HCT116 (cell line): ENCODE data around the gene ARF1. TPM values are rescaled to one million over a fixed set of nuclear protein-coding genes. Genes with fewer than 3 reads are reported as not detected.
"Not testable (repeated sequence)": the region's sequence is repeated elsewhere in the genome, so short reads cannot be mapped to it uniquely, and the experiment has no call there.

ENCODE experiments used
- ATAC-seq: fragments of 200-7000 bp; cut with Tn5 transposase; 2 replicates; pipeline ENCODE4 v1.9.1; 2020; ENCODE audit warnings: mild to moderate bottlenecking, moderate library complexity
- BruUV-seq: library from RNA; stranded (reverse); fragments of 400-500 nt; replicated peaks from 2 replicates; lab custom pipeline; 2021; lab: Mats Ljungman, UMichigan
- CTCF ChIA-PET: fragments of 300-600 bp; sonication (Branson Sonifier 250); formaldehyde crosslinking; loops from one replicate; lab custom pipeline; 2021; ENCODE audit warnings: antibody characterized with exemption; lab: Charles Lee
- POLR2A ChIA-PET: fragments of 300-600, 350-600 bp; sonication (Branson Sonifier 250); formaldehyde crosslinking; loops from one replicate; lab custom pipeline; 2021; ENCODE audit warnings: antibody characterized with exemption; lab: Charles Lee
- RAD21 ChIA-PET, 2 experiments: fragments of 300-600 bp; sonication (Branson Sonifier 250); formaldehyde crosslinking; loops; one replicate each; lab custom pipeline; 2023; ENCODE audit warnings: low total read pairs in 2 of 2; ENCODE audit not compliant: uncharacterized antibody in 2 of 2, unreplicated experiment in 2 of 2, low non-redundant PET in 1 of 2; lab: Charles Lee
- DNase-seq: peaks from one replicate; pipeline ENCODE4 v3.0.0-alpha.2; 2010; ENCODE audit warnings: low read depth, low spot score
- H2AFZ ChIP-seq: fragments of 200-600 bp; shearing (Covaris generic), sonication (generic); 2 replicates; pipeline ENCODE4 v1.6.1; 2017; ENCODE audit warnings: low read depth, mixed run types, mixed read lengths, antibody characterized with exemption, low read length; ENCODE audit not compliant: poor library complexity, severe bottlenecking
- H3K27ac ChIP-seq: 2 replicates; pipeline ENCODE4 v1.5.1; 2012; ENCODE audit warnings: low read depth, low read length
- H3K27me3 ChIP-seq: fragments of 200-600 bp; sonication (generic); 2 replicates; pipeline ENCODE4 v1.6.1; 2016; ENCODE audit warnings: mixed run types, low read length, mixed read lengths; ENCODE audit not compliant: insufficient read depth
- H3K36me3 ChIP-seq, 2 experiments: fragments of 200-500 bp in 1 of 2; fragments of 200-600 bp in 1 of 2; sonication (Bioruptor generic) in 1 of 2; sonication (generic) in 1 of 2; 2 replicates each; pipeline versions ENCODE4 v1.5.1 to v1.6.1; 2014 to 2016; ENCODE audit warnings: low read length in 2 of 2, inconsistent platforms in 1 of 2, mixed read lengths in 1 of 2, mixed run types in 1 of 2; ENCODE audit not compliant: insufficient read depth in 2 of 2, control insufficient read depth in 1 of 2
- H3K4me1 ChIP-seq, 2 experiments: fragments of 200-600 bp in 1 of 2; sonication (generic) in 1 of 2; 2 replicates each; pipeline versions ENCODE4 v1.5.1 to v1.6.1; 2012 to 2017; ENCODE audit warnings: low read length in 2 of 2, inconsistent platforms in 1 of 2, mild to moderate bottlenecking in 1 of 2, mixed read lengths in 1 of 2, mixed run types in 1 of 2, moderate library complexity in 1 of 2; ENCODE audit not compliant: insufficient read depth in 2 of 2, control insufficient read depth in 1 of 2
- H3K4me2 ChIP-seq: fragments of 200-600 bp; sonication (generic); 2 replicates; pipeline ENCODE4 v1.6.1; 2017; ENCODE audit warnings: mixed run types, low read length, mixed read lengths
- H3K4me3 ChIP-seq, 2 experiments: fragments of 200-600 bp in 1 of 2; sonication (generic) in 1 of 2; replicated peaks in 1 of 2; 2 replicates each; pipeline ENCODE4 v1.5.1; 2011 to 2016; ENCODE audit warnings: low read length in 2 of 2, control low read depth in 1 of 2, low read depth in 1 of 2, mild to moderate bottlenecking in 1 of 2, mixed read lengths in 1 of 2, mixed run types in 1 of 2
- H3K79me2 ChIP-seq: fragments of 200-600 bp; sonication (generic); 2 replicates; pipeline ENCODE4 v1.6.1; 2017; ENCODE audit warnings: mild to moderate bottlenecking, mixed run types, low read length, moderate library complexity, mixed read lengths; ENCODE audit not compliant: insufficient read depth
- H3K9ac ChIP-seq: fragments of 200-600 bp; sonication (generic); 2 replicates; pipeline ENCODE4 v1.6.1; 2016; ENCODE audit warnings: low read length, mixed read lengths
- H3K9me2 ChIP-seq: fragments of 200-600 bp; sonication (generic), shearing (Covaris generic); 2 replicates; pipeline ENCODE4 v1.6.1; 2017; ENCODE audit warnings: mixed run types, mild to moderate bottlenecking, moderate library complexity; ENCODE audit not compliant: insufficient read depth
- H3K9me3 ChIP-seq, 2 experiments: fragments of 200-500 bp in 1 of 2; fragments of 200-600 bp in 1 of 2; sonication (Bioruptor generic) in 1 of 2; sonication (generic) in 1 of 2; 2 replicates each; pipeline ENCODE4 v1.6.1; 2014 to 2017; ENCODE audit warnings: low read length in 2 of 2, mixed read lengths in 2 of 2, inconsistent platforms in 1 of 2, low read depth in 1 of 2, mild to moderate bottlenecking in 1 of 2, mixed run types in 1 of 2, moderate library complexity in 1 of 2; ENCODE audit not compliant: control insufficient read depth in 1 of 2, insufficient read depth in 1 of 2
- H4K20me1 ChIP-seq: fragments of 200-600 bp; sonication (generic), shearing (Covaris generic); 2 replicates; pipeline ENCODE4 v1.6.1; 2017; ENCODE audit warnings: mixed run types, mild to moderate bottlenecking, moderate library complexity; ENCODE audit not compliant: insufficient read depth
- CBX3 ChIP-seq: IDR thresholded peaks from 2 replicates; pipeline ENCODE4 v1.6.1; 2012; ENCODE audit warnings: low read depth
- CEBPB ChIP-seq: IDR thresholded peaks from 2 replicates; pipeline ENCODE4 v1.6.1; 2012; ENCODE audit warnings: low read depth
- ELF1 ChIP-seq: IDR thresholded peaks from 2 replicates; pipeline ENCODE4 v1.6.1; 2012; ENCODE audit warnings: low read depth, borderline replicate concordance
- EZH2 ChIP-seq: fragments of 200-600 bp; sonication (generic); IDR thresholded peaks from 2 replicates; pipeline ENCODE4 v1.6.1; 2017; ENCODE audit warnings: antibody characterized with exemption, mixed run types
- FOSL1 ChIP-seq: IDR thresholded peaks from 2 replicates; pipeline ENCODE4 v1.6.1; 2012; ENCODE audit warnings: low read depth
- JUND ChIP-seq: IDR thresholded peaks from 2 replicates; pipeline ENCODE4 v1.6.1; 2012
- POLR2AphosphoS5 ChIP-seq: IDR thresholded peaks from 2 replicates; pipeline ENCODE4 v1.6.1; 2011; ENCODE audit warnings: mild to moderate bottlenecking, low read depth, low read length, moderate library complexity
- SP1 ChIP-seq: IDR thresholded peaks from 2 replicates; pipeline ENCODE4 v1.6.1; 2012; ENCODE audit warnings: low read depth
- SRF ChIP-seq: IDR thresholded peaks from 2 replicates; pipeline ENCODE4 v1.6.1; 2012; ENCODE audit warnings: low read depth
- YY1 ChIP-seq: IDR thresholded peaks from 2 replicates; pipeline ENCODE4 v1.6.1; 2011; ENCODE audit warnings: low read length, low read depth, moderate library complexity, mild to moderate bottlenecking; ENCODE audit not compliant: insufficient replicate concordance; ENCODE audit errors: extremely low read depth
- ZNF274 ChIP-seq: fragments of 200-500 bp; sonication (Bioruptor generic); IDR thresholded peaks from 2 replicates; pipeline ENCODE4 v1.6.1; 2014; ENCODE audit warnings: mild to moderate bottlenecking, low read depth, low read length, inconsistent platforms
- intact Hi-C: fragments of 100-400 bp; cut with micrococcal nuclease; formaldehyde crosslinking; loops from 2 replicates; pipeline ENCODE4 v1.10.0; 2022
- total RNA-seq: library from RNA; stranded (reverse); gene quantifications from one replicate; pipeline ENCODE4 v1.2.1, GENCODE V29; 2021; ENCODE audit not compliant: unreplicated experiment
- TF ChIP-seq, protein P1 (sequence below): IDR thresholded peaks from 2 replicates; pipeline ENCODE4 v1.6.1; 2012
- TF ChIP-seq, protein P2 (sequence below): IDR thresholded peaks from 2 replicates; pipeline ENCODE4 v1.6.1; 2011; ENCODE audit warnings: mild to moderate bottlenecking, low read length, moderate library complexity; ENCODE audit not compliant: insufficient replicate concordance; ENCODE audit errors: extremely low read depth
- TF ChIP-seq, protein P3 (sequence below), 3 experiments: fragments of 200-600 bp in 1 of 3; sonication (generic) in 1 of 3; IDR thresholded peaks in 2 of 3; conservative IDR thresholded peaks in 1 of 3; 2 replicates each; pipeline ENCODE4 v1.5.1; 2012 to 2017; ENCODE audit warnings: low read depth in 2 of 3, low read length in 2 of 3, antibody characterized with exemption in 1 of 3, borderline replicate concordance in 1 of 3, control low read depth in 1 of 3, mild to moderate bottlenecking in 1 of 3, mixed read lengths in 1 of 3, mixed run types in 1 of 3, moderate library complexity in 1 of 3; ENCODE audit not compliant: insufficient read depth in 1 of 3

The ARF1 gene
- total RNA-seq, 1 experiment from 2014 or later = 394 TPM

DNA sequence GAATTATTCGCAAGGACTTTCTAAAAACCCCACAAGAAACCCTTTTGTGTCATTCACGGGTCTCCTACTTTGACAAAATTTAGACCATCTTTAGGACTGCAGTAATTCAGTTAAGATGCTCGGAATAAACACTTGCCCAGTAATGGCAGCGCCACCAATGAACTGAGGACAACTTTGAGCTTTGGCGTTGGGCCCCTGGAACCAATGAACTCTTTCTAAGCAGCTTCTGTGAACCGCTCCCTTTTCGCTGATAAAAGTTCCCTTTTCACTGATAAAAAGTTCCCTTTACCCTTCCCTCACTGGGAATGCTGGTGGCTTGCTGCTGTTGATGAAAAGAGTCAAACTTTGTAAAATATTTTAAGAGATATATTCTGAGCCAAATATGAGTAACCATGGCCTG, 28.0 kb downstream of the ARF1 start:
- Histone ChIP-seq H2AFZ (no peak overlapping the region), H3K4me2 (peak overlapping the region; percentile 99), H3K9me3 (no peaks in the 10 kb centered on the region), H3K4me3 (peak overlapping the region in 1 of 2 experiments; percentile 97; a peak in 1 of 4 replicates), H3K4me1 (peaks cover 4 to 14% of the 10 kb centered on the region in 2 experiments; a peak in 3 of 4 replicates), H4K20me1 (no peaks in the 10 kb centered on the region), H3K36me3 (peaks cover 0 to 14% of the 10 kb centered on the region in 2 experiments; a peak in 1 of 4 replicates), H3K27ac (no peak overlapping the region), H3K9ac (peak overlapping the region; percentile 97; the same call in 1 of the 2 replicates), H3K9me2 (no peaks in the 10 kb centered on the region), H3K27me3 (no peaks in the 10 kb centered on the region), H3K79me2 (peaks cover 25% of the 10 kb centered on the region)
- intact Hi-C loops = no loop called here
- POLR2A ChIA-PET = no interaction called here
- CTCF ChIA-PET = interaction anchor here (1.7 kb wide), 1 partner anchor 21 kb away, joined by 6 read pairs; no protein-coding TSS in a partner anchor
- RAD21 ChIA-PET = no interaction called here
- no peak for ATAC-seq
- no TSS peak for BruUV-seq
- TF ChIP-seq, protein P1, sequence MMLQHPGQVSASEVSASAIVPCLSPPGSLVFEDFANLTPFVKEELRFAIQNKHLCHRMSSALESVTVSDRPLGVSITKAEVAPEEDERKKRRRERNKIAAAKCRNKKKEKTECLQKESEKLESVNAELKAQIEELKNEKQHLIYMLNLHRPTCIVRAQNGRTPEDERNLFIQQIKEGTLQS = no peak
- no peak for TF ChIP-seq EZH2
- TF ChIP-seq JUND = no peak
- TF ChIP-seq, protein P2, sequence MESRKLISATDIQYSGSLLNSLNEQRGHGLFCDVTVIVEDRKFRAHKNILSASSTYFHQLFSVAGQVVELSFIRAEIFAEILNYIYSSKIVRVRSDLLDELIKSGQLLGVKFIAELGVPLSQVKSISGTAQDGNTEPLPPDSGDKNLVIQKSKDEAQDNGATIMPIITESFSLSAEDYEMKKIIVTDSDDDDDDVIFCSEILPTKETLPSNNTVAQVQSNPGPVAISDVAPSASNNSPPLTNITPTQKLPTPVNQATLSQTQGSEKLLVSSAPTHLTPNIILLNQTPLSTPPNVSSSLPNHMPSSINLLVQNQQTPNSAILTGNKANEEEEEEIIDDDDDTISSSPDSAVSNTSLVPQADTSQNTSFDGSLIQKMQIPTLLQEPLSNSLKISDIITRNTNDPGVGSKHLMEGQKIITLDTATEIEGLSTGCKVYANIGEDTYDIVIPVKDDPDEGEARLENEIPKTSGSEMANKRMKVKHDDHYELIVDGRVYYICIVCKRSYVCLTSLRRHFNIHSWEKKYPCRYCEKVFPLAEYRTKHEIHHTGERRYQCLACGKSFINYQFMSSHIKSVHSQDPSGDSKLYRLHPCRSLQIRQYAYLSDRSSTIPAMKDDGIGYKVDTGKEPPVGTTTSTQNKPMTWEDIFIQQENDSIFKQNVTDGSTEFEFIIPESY = no peak
- no peak for TF ChIP-seq ELF1
- TF ChIP-seq SRF = no peak
- no peak for TF ChIP-seq FOSL1
- no peak for TF ChIP-seq ZNF274
- TF ChIP-seq CBX3 = no peak
- TF ChIP-seq POLR2AphosphoS5 = no peak
- TF ChIP-seq YY1 = no peak
- no peak for TF ChIP-seq SP1
- TF ChIP-seq, protein P3, sequence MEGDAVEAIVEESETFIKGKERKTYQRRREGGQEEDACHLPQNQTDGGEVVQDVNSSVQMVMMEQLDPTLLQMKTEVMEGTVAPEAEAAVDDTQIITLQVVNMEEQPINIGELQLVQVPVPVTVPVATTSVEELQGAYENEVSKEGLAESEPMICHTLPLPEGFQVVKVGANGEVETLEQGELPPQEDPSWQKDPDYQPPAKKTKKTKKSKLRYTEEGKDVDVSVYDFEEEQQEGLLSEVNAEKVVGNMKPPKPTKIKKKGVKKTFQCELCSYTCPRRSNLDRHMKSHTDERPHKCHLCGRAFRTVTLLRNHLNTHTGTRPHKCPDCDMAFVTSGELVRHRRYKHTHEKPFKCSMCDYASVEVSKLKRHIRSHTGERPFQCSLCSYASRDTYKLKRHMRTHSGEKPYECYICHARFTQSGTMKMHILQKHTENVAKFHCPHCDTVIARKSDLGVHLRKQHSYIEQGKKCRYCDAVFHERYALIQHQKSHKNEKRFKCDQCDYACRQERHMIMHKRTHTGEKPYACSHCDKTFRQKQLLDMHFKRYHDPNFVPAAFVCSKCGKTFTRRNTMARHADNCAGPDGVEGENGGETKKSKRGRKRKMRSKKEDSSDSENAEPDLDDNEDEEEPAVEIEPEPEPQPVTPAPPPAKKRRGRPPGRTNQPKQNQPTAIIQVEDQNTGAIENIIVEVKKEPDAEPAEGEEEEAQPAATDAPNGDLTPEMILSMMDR (IDR thresholded peaks at IDR 0.05 in 2 of 3, conservative IDR thresholded peaks at IDR 0.05 in 1 of 3; ENCODE audit: borderline replicate concordance in 1 of 3, insufficient read depth in 1 of 3, low read depth in 2 of 3, low read length in 2 of 3) = no peak
- no peak for TF ChIP-seq CEBPB
- TF ChIP-seq, all 23 proteins: peak for 0
- DNase-seq = no peak

DNA sequence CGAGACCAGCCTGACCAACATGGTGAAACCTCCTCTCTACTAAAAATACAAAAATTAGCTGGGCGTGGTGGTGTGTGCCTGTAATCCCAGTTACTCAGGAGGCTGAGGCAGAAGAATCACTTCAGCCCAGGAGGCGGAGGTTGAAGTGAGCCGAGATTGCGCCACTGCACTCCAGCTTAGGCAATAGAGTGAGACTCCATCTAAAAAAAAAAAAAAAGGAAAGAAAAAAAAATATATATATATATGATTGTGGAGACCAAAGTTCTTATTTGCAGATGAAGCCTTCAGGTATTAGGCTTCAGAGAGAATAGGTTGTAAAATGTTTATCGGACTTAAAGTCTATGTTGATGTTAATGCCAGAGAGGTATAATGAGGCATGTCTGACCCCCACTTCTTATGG, 28.8 kb downstream of the ARF1 start:
- H3K36me3 ChIP-seq, H3K9ac ChIP-seq, H4K20me1 ChIP-seq, intact Hi-C loops, H2AFZ ChIP-seq, H3K27me3 ChIP-seq, H3K4me3 ChIP-seq, H3K27ac ChIP-seq, H3K9me2 ChIP-seq, BruUV-seq, DNase-seq, POLR2A ChIA-PET, H3K4me2 ChIP-seq, CTCF ChIA-PET, H3K9me3 ChIP-seq, ATAC-seq, RAD21 ChIA-PET: not testable (repeated sequence)
- H3K79me2 ChIP-seq = peaks cover 25% of the 10 kb centered on the region
- H3K4me1 ChIP-seq = peaks cover 4 to 14% of the 10 kb centered on the region in 2 experiments; a peak in 3 of 4 replicates
